NCI-H2171 (cell line): ENCODE measurements around the gene MOB2.

Experiments
- DNase-seq: peaks from one replicate; lab custom pipeline; 2025; lab: John Stamatoyannopoulos, UW

MOB2 gene, protein sequence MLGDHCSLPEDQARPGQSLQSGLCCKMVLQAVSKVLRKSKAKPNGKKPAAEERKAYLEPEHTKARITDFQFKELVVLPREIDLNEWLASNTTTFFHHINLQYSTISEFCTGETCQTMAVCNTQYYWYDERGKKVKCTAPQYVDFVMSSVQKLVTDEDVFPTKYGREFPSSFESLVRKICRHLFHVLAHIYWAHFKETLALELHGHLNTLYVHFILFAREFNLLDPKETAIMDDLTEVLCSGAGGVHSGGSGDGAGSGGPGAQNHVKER

GRCh38 chr11:1486054-1486825 lies at the start of gene MOB2:
MOB2 (minus strand) TSS chr11:1486779; CDS start chr11:1486556, 223 bp downstream.
- DNase-seq: no peak

- no peak for DNase-seq
Observed at GRCh38 chr11:1534682-1535081, 48.1 kb upstream of the MOB2 start.

GRCh38 chr11:1534171-1534570 lies 47.6 kb upstream of the MOB2 start:
- DNase-seq: no peak

- DNase-seq: no peak
Observed at GRCh38 chr11:1533342-1533725, 46.8 kb upstream of the MOB2 start.

DNA sequence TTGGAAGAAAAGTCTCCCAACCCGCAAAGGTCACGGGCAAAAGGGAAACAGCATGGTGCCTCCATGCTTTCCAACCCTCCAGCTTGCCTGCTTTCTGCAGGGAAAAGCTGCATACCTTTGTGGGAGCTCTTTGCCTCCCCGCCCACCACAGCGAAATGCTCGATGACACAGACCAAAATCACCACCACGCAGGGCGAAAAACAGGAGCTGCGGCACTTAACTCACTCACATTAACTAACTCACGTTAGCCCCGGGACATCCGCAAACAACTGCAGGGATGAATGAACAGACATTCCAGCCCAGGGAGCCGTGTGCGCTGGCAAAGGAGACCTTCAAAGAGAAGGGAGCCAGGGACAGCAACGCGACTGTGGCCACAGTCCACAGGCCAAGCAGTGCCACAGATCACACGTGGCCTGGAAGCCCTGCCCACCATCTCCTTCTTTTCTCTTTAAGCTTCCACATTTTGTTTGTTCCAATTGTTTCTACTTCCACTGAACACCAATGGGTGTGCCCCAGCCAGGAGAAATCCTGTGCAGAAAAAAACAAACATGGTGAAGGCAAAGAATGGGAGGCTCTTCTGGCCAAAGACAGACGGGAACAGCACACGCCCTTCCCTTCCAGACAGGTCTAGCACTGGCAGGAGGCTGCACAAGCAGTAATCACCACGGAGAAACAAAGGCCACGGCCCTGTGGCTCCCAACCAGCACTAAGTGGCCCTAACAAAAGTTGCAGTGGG lies 46.2 kb upstream of the MOB2 start:
- DNase-seq: no peak

- peak; percentile 31 for DNase-seq
Observed at GRCh38 chr11:1532014-1532586, 45.5 kb upstream of the MOB2 start.

- DNase-seq: no peak
Observed at GRCh38 chr11:1531449-1532013, 45.0 kb upstream of the MOB2 start.

- no peak for DNase-seq
Observed at GRCh38 chr11:1530686-1531448, 44.3 kb upstream of the MOB2 start.

- no peak for DNase-seq
Observed at GRCh38 chr11:1529774-1530173, 43.2 kb upstream of the MOB2 start.

DNA sequence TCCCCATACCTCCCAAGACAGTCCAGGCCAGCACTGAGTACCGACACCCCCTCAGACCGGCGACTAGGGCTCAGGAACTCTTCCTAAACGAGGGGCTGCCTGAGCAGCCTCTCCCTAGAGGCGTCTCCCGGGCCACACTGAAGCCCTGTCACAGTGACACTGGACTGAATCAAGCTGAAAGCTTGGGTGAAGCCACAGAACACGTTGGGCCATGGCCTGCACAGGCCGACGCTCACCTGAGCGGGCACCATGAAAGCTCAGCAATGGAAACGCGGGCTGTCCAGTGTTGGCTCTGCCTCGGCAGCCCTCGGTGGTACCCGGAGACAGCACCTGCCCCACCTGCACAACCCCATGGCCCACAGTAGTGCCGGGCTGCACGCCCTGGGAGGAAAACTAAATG lies 42.7 kb upstream of the MOB2 start:
- DNase-seq: no peak

- DNase-seq: no peak
Observed at GRCh38 chr11:1528710-1529109, 42.1 kb upstream of the MOB2 start.

DNA sequence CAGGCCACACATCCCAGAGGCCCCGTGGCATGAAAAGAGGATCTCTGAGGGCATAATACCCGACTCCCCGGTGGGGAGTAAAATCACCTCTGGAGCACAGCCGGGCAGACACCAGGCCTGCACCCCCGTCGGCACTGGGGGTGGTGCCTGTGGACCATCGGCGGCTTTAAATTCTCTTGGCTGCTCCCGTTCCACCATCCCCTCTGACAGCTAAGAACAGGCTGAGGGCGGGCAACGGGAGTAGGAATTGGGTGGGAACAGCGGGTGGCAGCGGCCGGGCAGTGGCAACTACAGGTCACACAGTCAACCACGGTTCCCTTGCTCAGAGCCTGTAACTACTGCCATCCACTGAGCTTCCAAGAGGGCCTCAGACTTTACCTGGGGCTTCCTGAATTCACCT lies 40.2 kb upstream of the MOB2 start:
- no peak for DNase-seq

DNA sequence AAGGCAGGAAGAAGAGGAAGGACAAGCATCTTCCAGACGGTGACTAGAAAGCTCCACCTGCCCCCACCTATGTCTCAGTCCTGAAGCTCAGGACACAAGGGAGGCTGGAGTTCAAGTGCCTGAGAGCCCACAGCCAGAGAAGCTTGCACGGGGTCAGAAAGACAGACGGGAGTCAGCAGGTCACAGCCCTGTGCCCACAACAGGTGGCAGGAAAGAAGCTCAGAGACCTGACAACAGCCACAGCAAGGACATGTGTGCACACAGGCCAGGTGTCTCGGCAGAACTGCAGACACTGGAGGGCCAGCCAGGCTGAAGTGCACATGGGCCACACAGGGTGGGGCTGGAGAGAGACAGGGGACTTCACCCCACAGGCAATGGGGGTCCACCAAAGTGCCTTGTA lies 37.2 kb upstream of the MOB2 start:
- DNase-seq: no peak

GRCh38 chr11:1523077-1523476 lies 36.5 kb upstream of the MOB2 start:
- no peak for DNase-seq

DNA sequence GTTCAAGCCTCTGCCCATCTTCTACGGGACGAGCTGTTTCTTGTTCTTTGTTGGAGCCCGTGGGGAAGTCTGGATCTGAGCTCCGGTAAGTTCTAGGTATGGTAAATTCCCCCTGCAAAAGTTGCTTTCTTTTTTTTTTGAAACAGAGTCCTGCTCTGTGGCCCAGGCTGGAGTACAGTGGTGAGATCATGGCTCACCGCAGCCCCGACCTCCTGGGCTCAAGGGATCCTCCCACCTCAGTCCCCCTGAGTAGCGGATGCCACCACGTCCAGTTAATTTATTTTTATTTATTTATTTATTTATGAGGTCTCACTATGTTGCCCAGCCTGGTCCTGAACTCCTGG lies 35.5 kb upstream of the MOB2 start:
- DNase-seq: no peak

DNA sequence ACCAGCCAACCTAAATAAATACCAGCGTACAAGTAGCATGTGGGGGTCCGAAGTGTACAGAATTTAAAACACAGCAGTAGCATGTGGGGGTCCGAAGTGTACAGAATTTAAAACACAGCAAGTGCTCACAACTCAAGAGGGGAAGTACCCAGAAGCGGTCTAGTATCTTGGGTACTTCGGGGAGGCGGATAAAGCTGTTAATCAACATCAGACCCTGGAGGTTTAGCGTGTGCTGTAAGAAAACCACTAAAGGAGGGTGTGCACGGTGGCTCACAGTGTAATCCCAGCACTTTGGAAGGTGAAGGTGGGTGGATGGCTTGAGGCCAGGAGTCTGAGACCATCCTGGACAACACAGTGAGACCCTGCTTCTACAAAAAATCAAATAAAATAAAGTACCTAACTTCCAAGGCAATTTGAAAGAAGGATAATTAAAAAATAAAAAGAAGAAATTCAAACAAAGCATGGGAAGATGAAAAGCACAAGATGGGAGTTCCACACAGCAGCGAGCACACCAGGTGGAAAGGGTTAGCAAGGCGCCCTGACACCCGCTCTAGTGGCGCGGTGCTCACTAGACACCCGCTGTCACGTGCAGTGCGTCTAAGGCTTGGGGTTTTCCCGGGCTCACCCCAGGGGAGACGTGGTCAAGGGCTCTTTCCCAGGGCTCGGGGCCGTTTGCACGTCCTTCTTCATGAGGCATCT lies 35.0 kb upstream of the MOB2 start:
- no peak for DNase-seq

DNA sequence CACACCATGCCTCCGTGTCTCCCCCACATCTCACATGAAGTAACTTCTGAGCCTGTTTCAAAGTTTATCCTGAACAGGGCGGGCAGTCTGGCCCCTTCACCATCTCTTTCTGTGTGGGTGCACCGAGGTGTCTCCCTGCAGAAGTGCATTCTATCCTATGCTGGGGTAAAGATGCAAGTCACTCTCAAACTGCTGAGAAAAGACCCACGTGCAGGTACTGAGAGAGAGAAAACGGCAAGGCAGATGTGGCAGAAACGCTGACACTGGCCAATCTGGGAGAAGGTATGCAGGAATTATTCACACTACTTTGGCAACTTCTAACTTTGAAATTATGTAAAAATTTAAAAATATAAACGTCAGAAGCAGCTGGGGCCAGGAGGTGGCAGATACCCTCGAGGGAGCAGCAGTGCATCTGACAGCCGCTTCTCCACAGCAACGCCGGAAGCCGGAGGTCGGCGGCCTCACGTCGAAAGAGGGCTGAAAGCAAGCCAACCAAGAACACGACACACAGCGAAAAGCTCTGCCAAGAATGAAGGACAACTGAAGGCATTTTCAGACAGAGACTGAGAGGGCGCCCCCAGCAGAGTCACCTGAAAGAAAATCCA lies 34.2 kb upstream of the MOB2 start:
- DNase-seq: no peak

DNA sequence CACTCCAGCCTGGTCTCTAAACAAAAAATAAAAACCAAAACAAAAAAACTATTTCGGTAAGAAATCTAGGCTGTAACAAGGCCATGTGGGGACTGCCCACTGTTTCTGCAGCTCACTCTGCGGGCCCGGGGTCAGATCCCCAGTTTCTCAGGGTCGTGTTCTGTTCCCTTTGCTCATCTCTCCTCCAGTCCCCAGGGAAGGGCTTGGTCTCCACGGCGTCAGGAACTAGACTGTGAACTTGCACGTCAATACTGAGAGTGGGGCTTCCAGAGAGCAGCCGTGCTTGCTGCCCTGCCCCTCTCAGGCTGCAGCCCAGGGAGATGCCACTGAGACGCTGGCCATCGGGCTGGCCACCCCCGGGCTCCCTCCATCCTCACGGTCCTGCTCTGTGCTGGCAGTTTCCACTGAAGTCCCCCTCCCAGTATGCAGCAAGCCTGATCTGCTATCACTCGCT lies 33.7 kb upstream of the MOB2 start:
- no peak for DNase-seq

DNA sequence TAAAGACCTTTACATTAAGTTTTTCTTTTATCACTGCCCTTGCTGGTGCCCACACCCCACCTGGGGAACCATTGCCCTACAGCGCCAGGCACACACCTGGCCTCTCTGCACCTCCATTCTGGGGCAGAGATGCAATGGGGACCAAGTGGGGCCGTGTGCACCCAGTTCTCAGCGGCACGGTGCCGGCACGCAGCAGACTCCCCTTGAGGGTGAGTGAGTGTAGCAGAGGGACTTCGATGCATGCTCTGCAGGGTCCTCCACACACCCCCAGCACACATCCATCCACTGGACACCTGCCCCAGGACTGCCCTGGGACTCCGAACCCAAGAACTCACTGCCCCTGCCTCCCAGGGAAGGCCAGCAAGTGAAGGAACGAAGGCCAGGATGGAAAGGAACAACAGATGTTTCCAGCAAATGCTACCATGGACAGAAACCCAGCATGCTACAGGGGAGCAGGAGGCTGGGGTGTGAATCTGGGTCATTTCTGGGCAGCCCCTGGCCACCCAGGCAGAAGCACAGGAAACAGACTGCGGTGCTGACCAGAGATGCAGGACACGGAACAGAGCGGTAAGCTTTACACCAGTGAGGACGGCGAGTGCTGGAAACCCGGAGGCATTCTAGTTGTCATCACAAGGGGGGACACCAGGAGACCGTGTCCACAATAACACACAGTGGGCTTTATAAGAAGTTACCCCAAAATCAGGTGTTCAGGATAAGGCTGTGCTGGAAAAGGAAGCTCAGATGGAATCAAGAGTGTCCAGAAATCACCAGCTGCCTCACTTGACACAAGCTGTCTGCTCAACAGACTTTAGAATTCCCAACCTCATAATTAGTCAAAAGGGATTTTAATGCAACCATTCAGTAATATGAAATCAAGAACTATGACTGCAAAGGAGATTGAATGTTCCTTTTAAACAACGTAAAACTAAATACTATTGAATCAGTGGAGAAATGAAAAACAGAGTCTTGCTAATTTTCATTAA lies 32.7 kb upstream of the MOB2 start:
- DNase-seq: no peak
